HG03175 (cell line): Measurements from ENCODE around the gene VIPR2.
"Not testable (repeated sequence)": the region's sequence is repeated elsewhere in the genome, so short reads cannot be mapped to it uniquely, and the experiment has no call there.

ENCODE experiments used
- ATAC-seq: cut with Tn5 transposase; IDR thresholded peaks from one replicate; pipeline ENCODE4 v1.9.1; 2021; ENCODE audit warnings: mild to moderate bottlenecking, moderate library complexity; ENCODE audit not compliant: unreplicated experiment

VIPR2 gene

DNA sequence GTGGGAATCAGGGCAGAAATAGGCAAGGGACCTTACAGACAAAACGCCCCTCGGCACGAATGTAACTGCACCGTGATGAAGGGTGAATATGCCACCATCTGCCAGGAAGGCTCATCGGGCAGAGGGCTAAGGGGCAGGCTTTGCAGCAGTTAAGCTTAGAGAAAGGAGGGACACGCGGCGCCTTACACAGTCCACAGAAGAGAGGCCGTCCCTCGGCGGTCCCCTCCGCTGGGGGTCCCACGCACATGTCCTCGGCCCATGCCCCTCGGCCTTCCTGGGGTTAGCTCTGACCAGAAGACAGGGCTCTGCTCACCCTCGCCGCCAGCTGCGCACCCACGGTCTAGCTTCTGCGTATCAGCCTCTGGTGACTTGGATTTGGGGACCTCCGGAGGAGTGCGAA is 147.2 kb downstream of the VIPR2 start:
- no peak for ATAC-seq

DNA sequence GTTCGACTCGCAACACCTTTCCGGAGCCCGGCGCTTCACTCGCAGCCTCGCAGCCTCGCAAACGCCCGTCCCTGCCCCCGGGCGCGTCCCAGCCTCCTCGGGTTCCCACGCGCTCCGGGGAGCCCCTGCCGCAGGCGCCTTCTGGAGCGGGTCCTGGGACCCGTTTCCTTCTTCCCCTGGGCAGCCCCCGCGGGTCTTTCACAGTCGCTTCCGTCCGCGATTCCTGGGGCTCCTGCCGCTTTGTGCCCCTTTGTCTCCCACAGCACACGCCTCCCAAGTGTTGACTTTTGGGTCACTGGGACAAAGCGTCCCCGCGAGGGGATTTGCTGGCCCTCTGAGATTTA is 147.6 kb downstream of the VIPR2 start:
- no peak for ATAC-seq

- ATAC-seq = no peak
These were observed 148.2 kb downstream of the VIPR2 start for GRCh38 chr7:158996214-158997109.

DNA sequence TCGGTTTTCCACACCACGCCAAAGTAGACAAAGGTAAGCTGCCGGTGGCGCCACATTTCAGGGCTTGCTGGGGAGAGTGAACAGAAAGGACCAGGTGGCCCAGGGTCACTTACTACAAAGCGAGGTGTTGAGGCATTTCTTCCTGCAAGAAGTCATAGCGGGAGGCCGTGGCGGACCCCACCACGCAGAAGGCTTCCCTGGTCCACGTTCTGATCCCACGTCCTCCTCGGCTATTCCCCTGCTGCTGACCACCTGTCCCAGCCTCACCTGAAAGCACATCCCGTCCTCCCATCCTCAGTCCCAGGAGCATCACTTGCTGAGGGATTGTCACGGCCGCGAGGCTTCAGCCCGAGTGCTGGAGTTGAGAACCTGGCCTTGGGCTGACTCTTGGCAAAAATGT is 149.2 kb downstream of the VIPR2 start:
- no peak for ATAC-seq

DNA sequence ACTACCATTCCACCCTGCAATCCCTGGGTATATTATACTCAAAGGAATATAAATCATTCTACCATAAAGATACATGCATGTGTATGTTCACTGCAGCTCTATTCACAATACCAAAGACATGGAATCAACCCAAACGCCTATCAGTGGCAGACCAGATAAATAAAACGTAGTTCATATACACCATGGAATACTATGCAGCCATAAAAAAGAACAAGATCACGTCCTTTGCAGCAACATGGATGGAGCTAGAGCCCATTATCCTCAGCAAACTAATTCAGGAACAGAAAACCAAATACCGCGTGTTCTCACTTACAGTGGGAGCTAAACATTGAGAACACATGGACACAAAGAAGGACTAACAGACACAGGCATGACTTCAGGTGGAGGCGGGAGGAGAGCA is 150.0 kb downstream of the VIPR2 start:
- ATAC-seq = no peak

GRCh38 chr7:158993591-158993990 is 151.1 kb downstream of the VIPR2 start:
- ATAC-seq = no peak

GRCh38 chr7:158992759-158993158 is 151.9 kb downstream of the VIPR2 start:
- ATAC-seq = no peak

DNA sequence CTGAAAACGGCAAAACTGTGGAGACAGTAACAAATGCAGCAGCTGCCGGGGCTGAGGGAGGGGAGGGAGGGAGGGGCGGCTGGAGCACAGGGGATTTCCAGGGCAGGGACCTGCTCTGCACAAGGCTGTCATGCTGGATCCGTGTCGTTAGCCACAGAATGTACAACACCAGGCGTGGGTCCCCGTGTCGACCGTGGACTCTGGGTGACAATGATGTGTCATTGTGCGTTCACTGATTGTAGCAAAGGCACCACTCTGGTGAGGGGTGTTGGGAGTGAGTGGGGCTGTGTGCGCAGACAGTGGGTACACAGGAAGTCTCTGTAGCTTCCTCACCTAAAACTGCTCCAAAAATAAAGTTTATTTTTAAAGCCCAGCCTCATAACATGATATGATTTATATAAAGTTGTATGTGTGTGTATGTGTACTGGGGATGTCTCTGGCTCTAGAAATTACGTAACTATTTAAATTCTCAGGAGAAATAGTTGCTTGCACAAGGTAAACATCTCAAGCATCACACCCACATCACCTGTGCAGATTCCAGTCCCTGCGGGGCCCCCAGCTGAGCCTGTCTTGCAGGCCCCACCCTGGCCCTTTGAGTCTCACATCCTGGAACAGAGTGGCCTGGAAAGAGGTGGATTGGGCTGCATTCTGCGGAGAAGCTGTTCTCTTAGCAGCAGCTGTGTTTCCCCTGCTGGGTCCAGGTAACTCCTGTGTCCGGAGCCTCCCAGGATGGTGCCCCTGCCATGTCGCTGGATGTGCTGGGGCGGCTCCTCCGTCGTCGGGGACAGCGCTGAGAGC is 152.6 kb downstream of the VIPR2 start:
- no peak for ATAC-seq

GRCh38 chr7:158988996-158989395 is 155.7 kb downstream of the VIPR2 start:
- no peak for ATAC-seq

DNA sequence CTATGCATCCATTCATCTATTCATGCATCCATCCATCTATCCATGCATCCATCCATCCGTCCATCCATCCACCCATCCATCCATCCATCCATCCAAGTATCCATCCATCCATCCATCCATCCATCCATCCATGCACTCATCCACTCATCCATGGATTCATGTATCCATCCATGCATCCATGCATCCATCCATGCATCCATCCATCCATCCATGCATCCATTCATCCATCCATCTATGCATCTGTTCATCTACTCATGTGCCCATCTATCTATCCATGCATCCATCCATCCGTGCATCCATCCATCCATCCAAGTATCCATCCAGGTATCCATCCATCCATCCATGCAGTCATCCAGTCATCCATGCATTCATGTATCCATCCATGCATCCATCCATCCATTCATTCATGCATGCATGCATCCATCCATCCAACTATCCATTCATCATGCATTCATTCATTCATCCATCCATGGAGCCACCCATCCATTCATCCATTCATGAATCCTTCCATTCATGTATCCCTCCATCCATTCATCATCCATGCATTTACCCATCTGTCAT is 156.3 kb downstream of the VIPR2 start:
- no peak for ATAC-seq

DNA sequence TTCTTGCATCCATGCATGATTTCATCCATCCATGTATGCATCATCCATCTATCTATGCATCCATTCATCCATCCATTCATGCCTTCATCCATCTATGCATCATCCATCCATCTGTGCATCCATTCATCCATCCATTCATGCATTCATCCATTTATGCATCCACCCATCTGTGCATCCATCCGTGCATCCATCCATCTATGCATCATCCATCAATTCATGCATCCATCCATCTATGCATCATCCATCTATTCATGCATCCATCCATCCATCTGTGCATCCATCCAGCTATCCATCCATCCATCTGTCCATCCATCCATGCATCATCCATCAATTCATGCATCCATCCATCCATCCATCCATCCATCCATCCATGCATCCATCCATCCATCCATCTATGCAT is 157.0 kb downstream of the VIPR2 start:
- no peak for ATAC-seq

GRCh38 chr7:158985583-158985982 is 159.1 kb downstream of the VIPR2 start:
- ATAC-seq = no peak

GRCh38 chr7:158984007-158984406 is 160.7 kb downstream of the VIPR2 start:
- ATAC-seq = not testable (repeated sequence)

- ATAC-seq = not testable (repeated sequence)
These were observed 162.6 kb downstream of the VIPR2 start for GRCh38 chr7:158982080-158982479.

DNA sequence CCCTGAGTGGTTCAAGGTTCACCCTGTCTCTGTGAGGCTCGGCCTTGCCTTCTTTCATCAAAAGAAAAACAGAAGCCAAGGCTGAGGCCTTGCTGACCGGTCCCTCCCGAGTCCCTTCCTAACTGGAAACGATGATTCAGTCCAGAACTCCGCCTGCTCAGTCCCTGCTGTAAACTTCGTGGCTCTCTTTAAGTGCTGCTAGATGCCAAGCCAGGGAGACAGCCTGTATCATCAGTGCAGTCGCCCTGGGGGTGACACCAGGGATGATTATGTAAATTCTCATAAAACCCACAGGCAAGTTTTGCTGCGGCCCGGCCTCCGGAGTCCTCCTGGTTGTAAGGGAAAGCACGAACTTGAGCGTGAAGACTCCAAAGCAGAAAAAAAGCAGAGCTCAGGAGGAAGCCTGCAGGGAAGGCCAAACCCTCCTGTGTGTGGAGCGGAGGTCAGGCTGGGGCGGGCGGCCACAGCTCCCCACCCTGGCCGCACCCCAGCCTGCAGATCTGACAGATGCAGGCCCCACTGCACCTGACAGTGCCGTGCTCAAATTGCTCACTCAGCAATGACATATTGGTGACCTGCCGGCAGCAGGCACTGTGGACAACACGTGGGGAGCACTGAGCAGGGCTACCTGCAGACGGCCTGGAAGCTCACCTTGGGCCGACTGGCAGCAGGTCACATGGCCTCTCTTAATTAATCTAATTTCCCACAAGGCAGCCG is 164.9 kb downstream of the VIPR2 start:
- ATAC-seq = no peak

DNA sequence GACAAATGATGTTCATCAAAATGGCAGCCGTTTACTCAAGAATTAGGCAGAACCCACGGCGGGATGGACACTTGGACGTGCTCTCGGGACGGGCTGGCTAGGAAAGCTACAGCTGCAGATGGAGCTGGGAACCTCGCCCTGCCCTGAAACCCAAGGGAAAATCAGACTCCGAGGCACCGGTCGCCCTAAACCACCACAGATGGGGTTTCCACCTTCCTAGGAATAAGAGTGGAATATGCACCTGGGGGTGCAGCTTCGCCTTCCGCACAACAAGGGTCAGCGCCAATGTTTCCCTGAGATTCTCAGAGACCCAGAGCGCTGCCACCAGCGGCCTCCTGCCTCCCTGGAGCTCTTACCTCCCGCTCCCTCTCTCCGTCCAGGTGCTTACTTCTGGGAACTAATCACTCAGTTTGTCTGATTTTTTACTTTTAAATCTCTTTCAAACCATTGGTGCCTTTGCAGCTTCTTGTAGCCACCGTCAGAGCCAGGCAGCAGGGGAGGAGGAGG is 165.6 kb downstream of the VIPR2 start:
- no peak for ATAC-seq
